ENCODE results near the gene EVPLL. TPM values are rescaled to one million over a fixed set of nuclear protein-coding genes. Genes with fewer than 3 reads are reported as not detected.

EVPLL gene
- total and polyA plus RNA-seq, 2 of the 4 experiments (the other 2 are of a cell fraction) = not detected

DNA sequence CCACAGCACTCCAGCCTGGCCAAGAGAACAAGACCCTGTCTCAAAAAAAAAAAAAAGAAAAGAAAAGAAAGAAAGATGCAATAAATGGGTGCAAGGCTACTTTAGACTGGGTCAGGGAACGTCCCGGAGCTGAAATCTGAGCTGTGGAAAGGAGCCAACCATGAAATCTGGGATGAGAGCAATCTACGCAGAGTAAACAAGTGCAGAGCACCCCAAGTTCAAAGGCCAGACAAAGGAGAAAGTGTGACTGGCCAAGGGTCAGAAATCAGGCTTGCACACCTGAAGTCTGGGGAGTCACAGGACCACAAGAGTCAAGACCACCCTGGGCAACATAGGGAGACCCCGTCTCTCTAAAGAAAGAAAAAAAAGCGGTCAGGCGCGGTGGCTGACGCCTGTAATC is 17.1 kb upstream of the EVPLL start:
- Histone ChIP-seq H4K91ac (ENCODE audit: insufficient read depth, low read depth, low read length) (no peak overlapping the region), H2BK20ac (ENCODE audit: low read depth, low read length) (no peak overlapping the region), H3K4me3 (ENCODE audit: insufficient read depth, low read depth, low read length) (no peak overlapping the region), H4K5ac (ENCODE audit: low read depth, low read length) (no peak overlapping the region), H3K56ac (ENCODE audit: extremely low read depth, insufficient read depth, low read length) (no peak overlapping the region), H2BK15ac (ENCODE audit: low read depth, low read length) (no peak overlapping the region), H3K9me1 (ENCODE audit: insufficient read depth, low read length) (0 out of 2 replicates have a peak, but pooled peaks cover 2% of the 10 kb centered on the region), H4K20me1 (ENCODE audit: insufficient read depth, low read length) (no peaks in the 10 kb centered on the region), H3K79me1 (ENCODE audit: low read depth in 1 of 2, low read length in 2 of 2) (peaks cover 6 to 11% of the 10 kb centered on the region in 2 experiments; a peak in 3 of 4 replicates), H2AFZ (replicated peaks; ENCODE audit: low read length, poor library complexity) (peak overlapping the region; percentile 67), H3K4me1 (ENCODE audit: control insufficient read depth, insufficient read depth, low read length) (peaks cover 3% of the 10 kb centered on the region; the same call in 1 of the 2 replicates), H2BK5ac (ENCODE audit: low read depth, low read length, poor library complexity, severe bottlenecking) (no peak overlapping the region), H3K9me3 (ENCODE audit: control insufficient read depth, insufficient read depth, low read length) (no peaks in the 10 kb centered on the region), H3K27me3 (ENCODE audit: control insufficient read depth, insufficient read depth, low read length) (no peaks in the 10 kb centered on the region), H3K23ac (ENCODE audit: low read depth, low read length) (no peak overlapping the region), H3K9ac (ENCODE audit: low read depth, low read length) (no peak overlapping the region), H3K36me3 (ENCODE audit: control insufficient read depth, insufficient read depth, low read length) (no peaks in the 10 kb centered on the region), H2BK120ac (ENCODE audit: low read depth, low read length) (no peak overlapping the region), H4K8ac (ENCODE audit: low read depth in 2 of 2, low read length in 2 of 2) (no peak overlapping the region), H3K18ac (ENCODE audit: low read depth, low read length) (no peak overlapping the region), H3K14ac (replicated peaks; ENCODE audit: low read depth, low read length) (no peak overlapping the region), H2AK5ac (ENCODE audit: low read depth, low read length) (no peak overlapping the region), H2AK9ac (replicated peaks; ENCODE audit: low read depth, low read length, poor library complexity) (no peak overlapping the region), H3K27ac (ENCODE audit: insufficient read depth, low read length) (no peak overlapping the region), H3K4ac (ENCODE audit: low read depth, low read length) (no peak overlapping the region), H3K4me2 (ENCODE audit: low read depth, low read length) (no peak overlapping the region)
- POLR2A ChIA-PET (ENCODE audit: unreplicated experiment) = no interaction called here
- CTCF ChIA-PET = no interaction called here
- no peak for ATAC-seq (ENCODE audit: low read depth)
- dilution Hi-C loops (cut with HindIII; ENCODE audit: low sequenced_read_pairs, unreplicated experiment) (no loop called here), in situ Hi-C loops (cut with MboI; ENCODE audit: low sequenced_read_pairs) (no loop called here), intact Hi-C loops (cut with micrococcal nuclease) (no loop called here)
- BruUV-seq (replicated peaks) = no TSS peak
- TF ChIP-seq POLR2A (IDR thresholded peaks at IDR 0.05; ENCODE audit: low read depth, low read length) (no peak), RCOR1 (IDR thresholded peaks at IDR 0.05; ENCODE audit: insufficient replicate concordance, low read length) (no peak), RAD21 (IDR thresholded peaks at IDR 0.05; ENCODE audit: low read length) (no peak), NFE2L2 (IDR thresholded peaks at IDR 0.05; ENCODE audit: low read depth, low read length) (no peak), USF2 (IDR thresholded peaks at IDR 0.05; ENCODE audit: low read depth, low read length) (no peak), RFX5 (IDR thresholded peaks at IDR 0.05; ENCODE audit: low read depth, low read length) (no peak), SMC3 (IDR thresholded peaks at IDR 0.05; ENCODE audit: low read depth, low read length) (no peak), MXI1 (IDR thresholded peaks at IDR 0.05; ENCODE audit: borderline replicate concordance, low read depth, low read length) (no peak), ELK1 (IDR thresholded peaks at IDR 0.05; ENCODE audit: borderline replicate concordance, low read depth, low read length) (no peak), MAZ (IDR thresholded peaks at IDR 0.05; ENCODE audit: borderline replicate concordance, low read depth, low read length) (no peak), FOS (IDR thresholded peaks at IDR 0.05; ENCODE audit: low read depth, low read length) (no peak), MAFK (IDR thresholded peaks at IDR 0.05; ENCODE audit: low read depth, low read length) (no peak), CEBPB (IDR thresholded peaks at IDR 0.05; ENCODE audit: low read depth, low read length) (no peak)
- 89% methylated on average over 3 of the region's 8 CpGs; no CpG with 5 or more reads in 1 of the 2 experiments for WGBS, 2 experiments (ENCODE audit: extremely low coverage in 2 of 2, insufficient read length in 1 of 2)
- no peak for DNase-seq
